HG03442 (cell line): Measurements from ENCODE around the gene MAST2.
"Not testable (repeated sequence)": the region's sequence is repeated elsewhere in the genome, so short reads cannot be mapped to it uniquely, and the experiment has no call there.

Experiments used
- ATAC-seq: cut with Tn5 transposase; IDR thresholded peaks from one replicate; pipeline ENCODE4 v1.9.1; 2021; ENCODE audit warnings: mild to moderate bottlenecking, moderate library complexity; ENCODE audit not compliant: unreplicated experiment

The MAST2 gene

GRCh38 chr1:46056325-46056724 is 252.9 kb downstream of the MAST2 start:
- no peak for ATAC-seq

- ATAC-seq = not testable (repeated sequence)
These were observed 253.8 kb downstream of the MAST2 start for GRCh38 chr1:46057215-46057614.

DNA sequence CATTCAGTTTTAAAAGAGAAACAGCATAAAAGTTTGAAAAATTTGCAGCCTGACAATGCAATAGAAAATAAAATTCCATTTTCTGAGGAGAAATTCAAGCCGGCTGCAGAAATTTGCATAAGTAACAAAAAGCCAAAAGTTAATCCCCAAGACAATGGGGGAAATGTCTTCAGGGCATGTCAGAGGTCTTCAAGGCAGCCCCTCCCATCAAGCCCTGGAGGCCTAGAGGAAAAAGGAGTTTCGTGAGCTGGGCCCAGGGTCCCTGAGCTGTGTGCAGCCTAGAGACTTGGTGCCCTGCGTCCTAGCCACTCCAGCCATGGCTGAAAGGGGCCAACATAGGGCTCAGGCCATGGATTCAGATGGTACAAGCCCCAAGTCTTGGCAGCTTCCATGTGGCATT is 254.4 kb downstream of the MAST2 start:
- no peak for ATAC-seq

GRCh38 chr1:46058936-46059335 is 255.5 kb downstream of the MAST2 start:
- no peak for ATAC-seq

GRCh38 chr1:46061146-46061545 is 257.7 kb downstream of the MAST2 start:
- ATAC-seq = no peak

DNA sequence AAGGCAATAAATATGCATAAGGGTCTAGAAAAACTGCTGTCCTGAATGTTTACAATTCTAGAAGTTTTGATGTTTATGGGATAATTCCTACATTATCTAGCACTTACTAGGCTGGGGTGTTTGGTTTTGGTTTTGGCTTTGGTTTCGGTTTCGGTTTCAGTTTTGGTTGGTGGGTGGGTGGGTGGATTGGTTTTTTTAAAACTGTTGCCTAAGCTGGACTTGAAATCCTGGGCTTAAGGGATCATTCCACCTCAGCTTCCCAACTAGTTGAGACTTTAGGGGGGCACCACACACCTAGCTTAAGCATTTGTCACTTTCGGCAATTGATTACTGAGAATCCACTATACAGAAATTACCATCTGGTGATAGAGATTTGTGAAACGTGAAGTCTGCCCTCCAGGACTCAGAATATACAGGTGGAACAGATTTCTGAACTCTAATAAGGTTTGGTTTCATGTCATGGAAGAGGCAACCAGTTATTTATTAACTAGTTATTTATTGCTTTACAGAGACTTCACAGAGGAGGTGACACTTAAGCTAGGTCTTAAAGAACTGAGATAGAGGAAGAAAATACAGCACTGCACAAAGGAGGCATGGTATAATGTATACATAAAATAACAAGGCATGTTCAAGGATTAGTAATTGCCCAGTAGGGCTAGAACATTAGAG is 259.4 kb downstream of the MAST2 start:
- no peak for ATAC-seq

- ATAC-seq = no peak
These were observed 261.3 kb downstream of the MAST2 start for GRCh38 chr1:46064708-46065107.

DNA sequence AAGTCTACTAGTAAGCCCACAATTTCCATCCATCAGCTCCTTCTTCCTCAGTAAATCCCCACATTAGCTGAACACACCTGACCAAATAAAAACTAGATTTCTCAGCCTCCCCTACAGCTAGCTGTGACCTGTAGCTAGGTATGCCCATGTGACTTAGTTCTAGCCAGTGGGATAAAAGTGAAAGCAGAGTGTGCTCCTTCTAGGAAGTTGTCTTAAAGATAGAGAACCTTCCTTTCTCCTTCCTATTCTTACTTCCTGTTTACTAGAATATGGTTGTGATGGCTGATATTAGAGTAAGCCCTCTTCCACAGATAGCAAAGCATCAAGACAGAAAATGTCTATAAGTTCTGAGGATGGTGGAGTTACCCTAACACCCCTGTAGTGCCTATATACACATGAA is 262.0 kb downstream of the MAST2 start:
- peak; percentile 52 for ATAC-seq

GRCh38 chr1:46067652-46068051 is 264.2 kb downstream of the MAST2 start:
- no peak for ATAC-seq

DNA sequence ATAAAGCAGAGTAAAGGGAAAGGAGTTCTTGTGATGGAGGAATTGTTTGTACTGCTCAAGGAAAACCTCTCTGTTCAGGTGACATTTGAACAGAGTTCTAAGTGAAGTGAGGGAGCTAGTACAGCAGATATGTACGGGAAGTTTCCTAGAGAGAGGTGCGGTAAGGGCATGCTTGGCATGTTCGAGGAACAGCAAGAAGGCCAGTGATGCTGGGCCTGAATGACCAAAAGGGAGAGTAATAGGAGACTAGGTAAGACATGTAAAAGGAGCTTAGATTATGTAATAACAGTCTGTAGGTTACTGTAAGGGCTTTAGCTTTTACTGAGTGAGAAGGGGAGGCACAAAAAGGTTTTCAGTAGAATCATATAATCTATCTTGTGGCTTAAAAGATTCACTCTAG is 265.1 kb downstream of the MAST2 start:
- no peak for ATAC-seq

DNA sequence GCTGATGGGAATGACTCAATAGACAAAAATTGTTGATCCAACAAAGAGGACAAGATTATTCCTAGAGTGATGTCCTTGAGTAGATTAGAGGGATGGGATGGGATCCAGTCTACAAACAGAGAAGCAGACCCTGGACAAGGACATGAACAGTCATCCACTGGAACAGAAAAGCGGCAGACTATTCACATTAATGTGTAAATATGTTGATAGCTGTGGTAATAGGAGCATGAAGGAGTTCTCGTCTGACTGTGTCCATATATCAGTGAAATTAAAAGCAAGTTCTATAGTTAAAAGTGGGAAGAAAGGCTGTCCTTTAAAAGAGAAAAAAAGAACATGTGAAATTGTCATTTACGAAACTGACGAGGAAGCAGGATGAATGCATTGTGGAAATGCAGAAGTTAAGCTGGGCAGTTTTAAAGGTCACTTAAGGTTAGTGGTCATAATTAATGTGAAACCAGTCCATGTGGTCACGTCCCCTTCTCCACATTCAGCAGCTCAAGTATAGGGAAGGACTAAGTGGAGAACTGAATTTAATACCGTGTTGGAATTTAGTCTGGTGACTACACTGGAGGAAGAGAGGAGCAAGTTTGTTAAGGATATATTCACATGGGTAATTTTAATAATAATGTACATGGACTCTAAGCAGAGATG is 266.9 kb downstream of the MAST2 start:
- ATAC-seq = no peak

DNA sequence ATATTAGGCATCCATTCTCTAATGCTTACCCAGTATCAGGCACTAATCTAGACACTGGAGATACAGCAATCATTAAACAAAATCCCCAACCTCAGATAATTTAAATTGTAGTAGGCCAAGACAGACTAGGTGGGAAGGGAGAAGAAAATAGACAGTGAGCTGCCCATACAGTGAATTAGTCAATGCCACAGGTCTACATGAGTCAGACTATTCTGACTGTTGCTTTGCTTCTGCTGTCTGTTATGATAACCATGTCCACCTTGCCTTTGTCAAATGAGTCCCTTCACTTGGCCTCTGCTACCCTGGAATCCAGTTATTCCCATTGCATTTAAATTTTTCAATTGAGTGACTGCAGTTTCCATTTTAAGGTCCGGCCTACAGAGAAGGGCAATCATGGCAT is 269.6 kb downstream of the MAST2 start:
- ATAC-seq = no peak

DNA sequence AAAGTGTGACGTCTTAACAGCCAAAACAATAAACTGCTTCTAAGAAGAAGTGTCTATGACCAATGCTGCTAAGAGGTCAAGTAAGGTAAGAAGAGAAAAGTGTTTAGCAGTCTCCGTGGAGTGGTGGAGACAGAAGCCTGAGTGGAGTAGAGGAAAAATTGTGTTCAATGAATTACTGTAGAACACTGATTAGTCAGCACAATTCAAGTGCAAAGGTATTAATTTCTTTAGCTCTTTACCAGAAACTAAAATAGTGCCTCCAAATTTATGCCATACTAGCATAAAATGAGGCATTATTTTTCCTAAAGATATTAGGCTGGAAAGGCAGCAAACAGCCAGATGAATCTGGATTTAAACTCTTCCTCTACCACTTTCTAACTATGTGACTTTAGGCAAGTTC is 272.9 kb downstream of the MAST2 start:
- no peak for ATAC-seq

GRCh38 chr1:46077644-46078043 is 274.2 kb downstream of the MAST2 start:
- ATAC-seq = no peak

- no peak for ATAC-seq
These were observed 276.8 kb downstream of the MAST2 start for GRCh38 chr1:46080257-46080656.

DNA sequence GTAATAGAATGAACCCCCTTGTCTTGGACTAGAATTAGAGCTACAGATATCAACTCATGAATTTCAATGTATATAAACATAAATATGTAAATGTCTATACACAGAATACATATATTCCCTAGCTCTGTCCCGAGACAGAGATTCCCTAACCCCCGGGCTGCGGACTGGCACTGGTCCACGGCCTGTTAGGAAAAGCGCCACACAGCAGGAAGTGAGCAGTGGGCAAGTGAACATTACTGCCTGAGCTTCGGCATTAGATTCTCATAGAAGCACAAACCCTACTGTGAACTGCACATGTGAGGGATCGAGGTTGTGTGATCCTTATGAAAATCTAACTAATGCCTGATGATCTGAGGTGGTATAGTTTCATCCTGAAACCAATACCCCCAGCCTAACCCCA is 277.8 kb downstream of the MAST2 start:
- no peak for ATAC-seq

DNA sequence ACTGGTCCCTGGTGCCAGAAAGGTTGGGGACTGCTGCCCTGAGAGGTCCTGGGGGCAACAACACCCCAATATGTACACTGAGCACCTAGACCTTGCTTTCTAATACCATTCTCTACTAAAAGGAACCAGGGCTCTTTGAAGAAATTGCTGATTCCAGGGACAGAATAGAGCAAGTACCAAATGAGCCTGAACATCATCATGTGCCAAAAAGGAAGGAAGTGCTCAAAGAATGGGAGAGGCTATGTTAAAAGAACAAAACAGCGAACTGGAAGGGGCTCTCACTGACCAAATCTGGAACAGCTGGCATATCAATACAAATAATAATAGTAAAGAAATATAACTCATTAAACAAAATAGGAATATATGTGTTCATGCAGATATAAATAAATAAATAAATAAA is 278.2 kb downstream of the MAST2 start:
- ATAC-seq = no peak

- ATAC-seq = no peak
These were observed 280.2 kb downstream of the MAST2 start for GRCh38 chr1:46083579-46083978.

GRCh38 chr1:46084553-46085451 is 281.4 kb downstream of the MAST2 start:
- ATAC-seq = no peak
